Measurements from ENCODE around the gene FBXW7.

Gene FBXW7

GRCh38 chr4:152344001-152344400, 191.9 kb downstream of the FBXW7 start:
- no peak for DNase-seq (ENCODE audit: low read depth)
- H3K4me3 ChIP-seq (replicated peaks; ENCODE audit: low read depth, low read length) = no peak overlapping the region
- TF ChIP-seq CTCF (IDR thresholded peaks at IDR 0.05; ENCODE audit: low read length, missing control alignments) = no peak

GRCh38 chr4:152342293-152342692, 193.6 kb downstream of the FBXW7 start:
- DNase-seq (ENCODE audit: low read depth) = no peak
- TF ChIP-seq CTCF (IDR thresholded peaks at IDR 0.05; ENCODE audit: low read length, missing control alignments) = no peak

GRCh38 chr4:152340818-152341217, 195.1 kb downstream of the FBXW7 start:
- DNase-seq (ENCODE audit: low read depth) = no peak
- no peak for TF ChIP-seq CTCF (IDR thresholded peaks at IDR 0.05; ENCODE audit: low read length, missing control alignments)
- no peak overlapping the region for H3K4me3 ChIP-seq (replicated peaks; ENCODE audit: low read depth, low read length)

More at GRCh38 chr4:152342293-152342692, 193.6 kb downstream of the FBXW7 start:
- H3K4me3 ChIP-seq (replicated peaks; ENCODE audit: low read depth, low read length) = no peak overlapping the region

- H3K4me3 ChIP-seq (replicated peaks; ENCODE audit: low read depth, low read length) = no peak overlapping the region
- no peak for TF ChIP-seq CTCF (IDR thresholded peaks at IDR 0.05; ENCODE audit: low read length, missing control alignments)
- DNase-seq (ENCODE audit: low read depth) = no peak
Measured at GRCh38 chr4:152339576-152339975, 196.3 kb downstream of the FBXW7 start.

GRCh38 chr4:152334931-152335330, 201.0 kb downstream of the FBXW7 start:
- DNase-seq (ENCODE audit: low read depth) = no peak
- TF ChIP-seq CTCF (IDR thresholded peaks at IDR 0.05; ENCODE audit: low read length, missing control alignments) = no peak
- no peak overlapping the region for H3K4me3 ChIP-seq (replicated peaks; ENCODE audit: low read depth, low read length)

- DNase-seq (ENCODE audit: low read depth) = no peak
- H3K4me3 ChIP-seq (replicated peaks; ENCODE audit: low read depth, low read length) = no peak overlapping the region
- TF ChIP-seq CTCF (IDR thresholded peaks at IDR 0.05; ENCODE audit: low read length, missing control alignments) = no peak
Measured at GRCh38 chr4:152331042-152331441, 204.8 kb downstream of the FBXW7 start.

- no peak for TF ChIP-seq CTCF (IDR thresholded peaks at IDR 0.05; ENCODE audit: low read length, missing control alignments)
- no peak overlapping the region for H3K4me3 ChIP-seq (replicated peaks; ENCODE audit: low read depth, low read length)
- peak; percentile 11 for DNase-seq (ENCODE audit: low read depth)
Measured at GRCh38 chr4:152328582-152328981, 207.3 kb downstream of the FBXW7 start.

Measured in fibroblast of pulmonary artery (primary cell).